Measurements from ENCODE around the gene INTS7. TPM values are rescaled to one million over a fixed set of nuclear protein-coding genes. Genes with fewer than 3 reads are reported as not detected.

INTS7 gene
- total and polyA plus RNA-seq, 9 of the 15 experiments (the other 6 are each of a cell fraction or from before 2014, with no cell fraction given), result 27.3 to 68.4 (median 40.4) TPM

DNA sequence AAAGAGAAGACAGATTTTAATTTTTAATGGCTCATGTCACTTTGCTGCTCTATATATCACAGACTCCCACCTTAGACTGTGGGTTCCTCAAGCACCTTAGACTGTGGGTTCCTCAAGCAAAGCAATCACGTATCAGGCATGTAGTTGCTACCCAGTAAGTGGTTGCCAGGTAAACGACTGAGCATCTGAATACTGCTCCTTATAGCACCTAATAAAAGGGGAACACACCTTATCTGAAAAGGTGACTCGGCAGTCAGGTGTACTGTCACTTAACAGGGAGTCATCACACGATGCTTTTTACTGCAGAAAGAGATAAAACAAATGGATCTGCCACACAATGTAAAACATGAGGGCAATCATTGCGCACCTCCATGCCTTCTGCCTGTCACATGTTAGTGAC, 112.3 kb downstream of the INTS7 start:
- 19% methylated on average over 5 of the region's 5 CpGs for WGBS (ENCODE audit: insufficient coverage, low coverage, missing lambda C conversion rate)
- Histone ChIP-seq H2AFZ (ENCODE audit: low read depth, low read length) (no peak overlapping the region), H3K9ac (ENCODE audit: insufficient read depth in 1 of 2, low read depth in 2 of 2, low read length in 2 of 2) (no peak overlapping the region), H3K4me1 (replicated peaks in 1 of 2; ENCODE audit: control insufficient read depth in 2 of 2, insufficient read depth in 2 of 2, low read length in 2 of 2) (peaks cover 4 to 15% of the 10 kb centered on the region in 2 experiments; a peak in 3 of 5 replicates), H3K79me2 (ENCODE audit: control insufficient read depth, insufficient read depth, low read length) (no peaks in the 10 kb centered on the region), H4K20me1 (replicated peaks; ENCODE audit: control insufficient read depth, insufficient read depth, low read length) (no peaks in the 10 kb centered on the region), H3K9me1 (ENCODE audit: control insufficient read depth, insufficient read depth, low read length) (no peaks in the 10 kb centered on the region), H3K36me3 (ENCODE audit: control insufficient read depth, insufficient read depth, low read length) (no peaks in the 10 kb centered on the region), H3K27ac (ENCODE audit: extremely low read depth, low read depth, low read length) (no peak overlapping the region), H3K9me3 (replicated peaks; ENCODE audit: control insufficient read depth, insufficient read depth, low read depth, low read length) (no peaks in the 10 kb centered on the region), H3K4me2 (ENCODE audit: insufficient read depth, low read length) (no peak overlapping the region), H3K4me3 (no peak overlapping the region), H3K27me3 (ENCODE audit: control insufficient read depth in 2 of 2, insufficient read depth in 2 of 2, low read length in 2 of 2) (no peaks in the 10 kb centered on the region; a peak in 1 of 5 replicates)
- no TSS peak for BruUV-seq (replicated peaks)
- in situ Hi-C loops (cut with MboI) (no loop called here), intact Hi-C loops (cut with micrococcal nuclease) (no loop called here)
- TF ChIP-seq, protein P1, sequence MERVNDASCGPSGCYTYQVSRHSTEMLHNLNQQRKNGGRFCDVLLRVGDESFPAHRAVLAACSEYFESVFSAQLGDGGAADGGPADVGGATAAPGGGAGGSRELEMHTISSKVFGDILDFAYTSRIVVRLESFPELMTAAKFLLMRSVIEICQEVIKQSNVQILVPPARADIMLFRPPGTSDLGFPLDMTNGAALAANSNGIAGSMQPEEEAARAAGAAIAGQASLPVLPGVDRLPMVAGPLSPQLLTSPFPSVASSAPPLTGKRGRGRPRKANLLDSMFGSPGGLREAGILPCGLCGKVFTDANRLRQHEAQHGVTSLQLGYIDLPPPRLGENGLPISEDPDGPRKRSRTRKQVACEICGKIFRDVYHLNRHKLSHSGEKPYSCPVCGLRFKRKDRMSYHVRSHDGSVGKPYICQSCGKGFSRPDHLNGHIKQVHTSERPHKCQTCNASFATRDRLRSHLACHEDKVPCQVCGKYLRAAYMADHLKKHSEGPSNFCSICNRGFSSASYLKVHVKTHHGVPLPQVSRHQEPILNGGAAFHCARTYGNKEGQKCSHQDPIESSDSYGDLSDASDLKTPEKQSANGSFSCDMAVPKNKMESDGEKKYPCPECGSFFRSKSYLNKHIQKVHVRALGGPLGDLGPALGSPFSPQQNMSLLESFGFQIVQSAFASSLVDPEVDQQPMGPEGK (CRISPR knock-in tag; IDR thresholded peaks at IDR 0.05; ENCODE audit: borderline replicate concordance), result no peak
- TF ChIP-seq SPI1 (IDR thresholded peaks at IDR 0.05; ENCODE audit: borderline replicate concordance, low read depth, low read length), result 0 out of 2 replicates have a peak, but pooled peaks have one; percentile 9
- POLR2A ChIA-PET, result no interaction called here
- DNase-seq (ENCODE audit: extremely low read depth in 1 of 4, low spot score in 3 of 4) (no peak), ATAC-seq (no peak), FAIRE-seq (no peak)
- CTCF ChIA-PET (ENCODE audit: low intra/inter-chr PET ratio), result no interaction called here

DNA sequence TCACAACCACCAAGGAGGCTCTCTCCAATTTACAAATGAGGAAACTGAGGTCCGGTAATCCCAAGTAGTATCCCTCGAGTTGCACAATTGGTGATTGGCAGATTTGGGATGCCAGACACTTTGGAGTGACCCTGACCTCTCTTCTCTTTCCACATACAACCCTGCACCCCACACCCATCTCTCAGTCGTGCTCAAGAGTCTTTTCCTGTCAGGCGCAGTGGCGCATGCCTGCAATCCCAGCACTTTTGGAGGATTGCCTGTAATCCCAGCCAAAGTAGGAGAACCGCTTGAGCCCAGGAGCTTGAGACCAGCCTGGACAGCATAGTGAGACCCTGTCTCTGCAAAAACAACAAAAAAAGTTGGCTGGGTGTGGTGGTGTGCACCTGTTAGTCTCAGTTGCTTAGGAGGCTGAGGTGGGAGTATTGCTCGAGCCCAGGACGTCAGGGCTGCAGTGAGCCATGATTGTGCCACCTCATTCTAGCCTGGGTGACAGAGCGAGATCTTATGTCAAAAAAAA, 113.7 kb downstream of the INTS7 start:
- CTCF ChIA-PET (ENCODE audit: low intra/inter-chr PET ratio), result no interaction called here

More for the DNA sequence above, 113.7 kb downstream of the INTS7 start:
- DNase-seq (ENCODE audit: extremely low read depth in 1 of 4, low spot score in 3 of 4), result no peak
- POLR2A ChIA-PET, result interaction anchor here (0.6 to 1.3 kb wide), 2 partner anchors 9 to 238 kb away, joined by 3 to 4 read pairs; no protein-coding TSS in a partner anchor
- H3K27me3 ChIP-seq (ENCODE audit: control insufficient read depth in 2 of 2, insufficient read depth in 2 of 2, low read length in 2 of 2), result peaks cover 0 to 10% of the 10 kb centered on the region in 2 experiments; a peak in 2 of 5 replicates
- intact Hi-C loops (cut with micrococcal nuclease), result no loop called here
- no TSS peak for BruUV-seq (replicated peaks)
- no peak overlapping the region for H3K9ac ChIP-seq (ENCODE audit: insufficient read depth in 1 of 2, low read depth in 2 of 2, low read length in 2 of 2)
- in situ Hi-C loops (cut with MboI), result no loop called here
- H3K9me3 ChIP-seq (replicated peaks; ENCODE audit: control insufficient read depth, insufficient read depth, low read depth, low read length), result no peaks in the 10 kb centered on the region
- H2AFZ ChIP-seq (ENCODE audit: low read depth, low read length), result no peak overlapping the region
- no peak for ATAC-seq
- TF ChIP-seq NFE2 (IDR thresholded peaks at IDR 0.05; ENCODE audit: low read depth), result no peak
- TF ChIP-seq ZNF121 (CRISPR knock-in tag; conservative IDR thresholded peaks at IDR 0.05), result peak; percentile 55; the same call in 1 of the 2 replicates
- 44% methylated on average over 9 of the region's 9 CpGs for WGBS (ENCODE audit: insufficient coverage, low coverage, missing lambda C conversion rate)
- no peak overlapping the region for H3K4me2 ChIP-seq (ENCODE audit: insufficient read depth, low read length)
- peaks cover 4 to 5% of the 10 kb centered on the region in 2 experiments; a peak in 3 of 5 replicates for H3K4me1 ChIP-seq (replicated peaks in 1 of 2; ENCODE audit: control insufficient read depth in 2 of 2, insufficient read depth in 2 of 2, low read length in 2 of 2)
- no peak for FAIRE-seq
- no peak overlapping the region for H3K27ac ChIP-seq (ENCODE audit: extremely low read depth, low read depth, low read length)
- H4K20me1 ChIP-seq (replicated peaks; ENCODE audit: control insufficient read depth, insufficient read depth, low read length), result no peaks in the 10 kb centered on the region
- H3K9me1 ChIP-seq (ENCODE audit: control insufficient read depth, insufficient read depth, low read length), result no peaks in the 10 kb centered on the region
- no peaks in the 10 kb centered on the region for H3K79me2 ChIP-seq (ENCODE audit: control insufficient read depth, insufficient read depth, low read length)
- no peak overlapping the region for H3K4me3 ChIP-seq
- H3K36me3 ChIP-seq (ENCODE audit: control insufficient read depth, insufficient read depth, low read length), result no peaks in the 10 kb centered on the region

Measured in K562 (cell line).